DND-41 (cell line): Measurements from ENCODE around the gene ARHGAP26.

Experiments used
- ATAC-seq: fragments of 200-7000 bp; cut with Tn5 transposase; 3 replicates; pipeline ENCODE4 v1.9.1; 2021; ENCODE audit warnings: low read depth; ENCODE audit not compliant: insufficient read depth
- DNase-seq: peaks from one replicate; pipeline ENCODE4 v3.0.0-alpha.2; 2020
- H2AFZ ChIP-seq: 2 replicates; pipeline ENCODE4 v1.6.0; 2012; ENCODE audit warnings: low read depth, low read length
- H3K27ac ChIP-seq: 2 replicates; pipeline ENCODE4 v1.5.1; 2012; ENCODE audit warnings: low read length, inconsistent platforms
- H3K27me3 ChIP-seq: fragments of 200-600 bp; sonication (generic); 2 replicates; pipeline ENCODE4 v1.6.0; 2012; ENCODE audit warnings: low read length, mild to moderate bottlenecking, inconsistent platforms; ENCODE audit not compliant: insufficient read depth, poor library complexity
- H3K36me3 ChIP-seq: 2 replicates; pipeline ENCODE4 v1.5.1; 2012; ENCODE audit warnings: low read length, inconsistent platforms; ENCODE audit not compliant: insufficient read depth
- H3K4me1 ChIP-seq: 2 replicates; pipeline ENCODE4 v1.5.1; 2012; ENCODE audit warnings: mild to moderate bottlenecking, low read length; ENCODE audit not compliant: insufficient read depth
- H3K4me2 ChIP-seq: 2 replicates; pipeline ENCODE4 v1.6.0; 2012; ENCODE audit warnings: mild to moderate bottlenecking, moderate library complexity, low read length, inconsistent platforms; ENCODE audit not compliant: insufficient read depth
- H3K4me3 ChIP-seq, 2 experiments: fragments of 200-600 bp in 1 of 2; shearing (Covaris generic) in 1 of 2; 2 replicates each; pipeline ENCODE4 v1.5.1; 2012 to 2016; ENCODE audit warnings: inconsistent platforms in 2 of 2, low read length in 2 of 2, mild to moderate bottlenecking in 2 of 2, low read depth in 1 of 2, moderate library complexity in 1 of 2
- H3K79me2 ChIP-seq: 2 replicates; pipeline ENCODE4 v1.6.0; 2012; ENCODE audit warnings: low read length, inconsistent platforms; ENCODE audit not compliant: insufficient read depth
- H3K9ac ChIP-seq: 2 replicates; pipeline ENCODE4 v1.6.0; 2012; ENCODE audit warnings: low read depth, mild to moderate bottlenecking, inconsistent platforms, low read length, moderate library complexity
- H3K9me3 ChIP-seq: 2 replicates; pipeline ENCODE4 v1.5.1; 2012; ENCODE audit warnings: low read length, moderate library complexity, mild to moderate bottlenecking, inconsistent platforms; ENCODE audit not compliant: insufficient read depth, severe bottlenecking
- H4K20me1 ChIP-seq: 2 replicates; pipeline ENCODE4 v1.6.0; 2012; ENCODE audit warnings: low read length; ENCODE audit not compliant: insufficient read depth
- EZH2 ChIP-seq: IDR thresholded peaks from 3 replicates; pipeline ENCODE4 v1.6.1; 2012; ENCODE audit warnings: borderline replicate concordance, low read depth, mild to moderate bottlenecking, moderate library complexity, low read length, inconsistent platforms; ENCODE audit not compliant: severe bottlenecking
- TF ChIP-seq, protein P1 (sequence below): IDR thresholded peaks from 2 replicates; pipeline ENCODE4 v1.5.1; 2012; ENCODE audit warnings: borderline replicate concordance, low read length, moderate library complexity, mild to moderate bottlenecking; ENCODE audit not compliant: poor library complexity, severe bottlenecking; ENCODE audit errors: extremely low read depth

The ARHGAP26 gene

DNA sequence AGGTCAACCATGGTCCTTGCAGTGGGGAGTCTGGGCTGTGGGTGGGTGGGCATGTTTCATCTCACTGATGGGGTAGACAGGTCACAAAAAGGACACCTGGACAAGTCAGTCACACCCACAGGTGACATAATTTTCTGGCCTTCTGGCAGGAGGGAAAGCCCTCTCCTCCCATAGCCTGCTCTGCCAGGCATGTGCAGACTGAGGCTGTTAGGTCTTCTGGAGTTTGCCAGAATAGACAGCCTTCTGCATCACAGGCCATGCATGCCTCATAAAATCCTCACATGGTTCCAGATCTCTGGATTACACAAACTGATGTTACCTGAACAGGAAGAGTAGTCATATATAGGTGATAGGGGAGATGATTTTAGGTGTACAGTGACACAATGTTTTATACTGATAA, 49.1 kb downstream of the ARHGAP26 start:
- DNase-seq (no peak), ATAC-seq (no peak)
- H3K79me2 ChIP-seq, result peaks cover 7% of the 10 kb centered on the region; the same call in 1 of the 2 replicates
- no peak overlapping the region for H3K4me3 ChIP-seq
- peaks cover 12% of the 10 kb centered on the region for H4K20me1 ChIP-seq
- TF ChIP-seq, protein P1, sequence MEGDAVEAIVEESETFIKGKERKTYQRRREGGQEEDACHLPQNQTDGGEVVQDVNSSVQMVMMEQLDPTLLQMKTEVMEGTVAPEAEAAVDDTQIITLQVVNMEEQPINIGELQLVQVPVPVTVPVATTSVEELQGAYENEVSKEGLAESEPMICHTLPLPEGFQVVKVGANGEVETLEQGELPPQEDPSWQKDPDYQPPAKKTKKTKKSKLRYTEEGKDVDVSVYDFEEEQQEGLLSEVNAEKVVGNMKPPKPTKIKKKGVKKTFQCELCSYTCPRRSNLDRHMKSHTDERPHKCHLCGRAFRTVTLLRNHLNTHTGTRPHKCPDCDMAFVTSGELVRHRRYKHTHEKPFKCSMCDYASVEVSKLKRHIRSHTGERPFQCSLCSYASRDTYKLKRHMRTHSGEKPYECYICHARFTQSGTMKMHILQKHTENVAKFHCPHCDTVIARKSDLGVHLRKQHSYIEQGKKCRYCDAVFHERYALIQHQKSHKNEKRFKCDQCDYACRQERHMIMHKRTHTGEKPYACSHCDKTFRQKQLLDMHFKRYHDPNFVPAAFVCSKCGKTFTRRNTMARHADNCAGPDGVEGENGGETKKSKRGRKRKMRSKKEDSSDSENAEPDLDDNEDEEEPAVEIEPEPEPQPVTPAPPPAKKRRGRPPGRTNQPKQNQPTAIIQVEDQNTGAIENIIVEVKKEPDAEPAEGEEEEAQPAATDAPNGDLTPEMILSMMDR, result no peak
- TF ChIP-seq EZH2, result no peak
- no peak overlapping the region for H3K27ac ChIP-seq
- no peaks in the 10 kb centered on the region for H3K27me3 ChIP-seq
- H3K9me3 ChIP-seq, result no peaks in the 10 kb centered on the region
- H3K4me2 ChIP-seq, result no peak overlapping the region
- no peak overlapping the region for H3K9ac ChIP-seq
- no peak overlapping the region for H2AFZ ChIP-seq
- H3K4me1 ChIP-seq, result no peaks in the 10 kb centered on the region
- H3K36me3 ChIP-seq, result no peaks in the 10 kb centered on the region

DNA sequence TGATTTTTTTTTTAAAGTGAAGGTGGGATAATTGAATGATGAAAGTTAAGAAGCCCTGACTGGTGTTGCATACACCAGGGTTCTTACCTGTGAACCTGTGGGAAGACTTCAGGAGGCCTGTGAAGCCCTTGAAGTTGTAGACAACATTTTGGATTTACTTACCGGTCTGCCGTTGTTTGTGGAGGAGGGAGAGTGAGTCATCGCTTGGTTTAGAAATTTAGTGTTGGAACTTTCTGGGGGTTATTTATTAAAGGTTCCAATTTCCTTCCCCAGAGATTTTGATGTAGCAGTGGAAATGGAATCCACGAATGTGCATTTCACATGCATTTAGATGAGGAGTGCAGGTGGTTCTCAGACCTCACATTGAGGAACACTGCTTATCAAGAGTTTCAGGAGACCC, 49.6 kb downstream of the ARHGAP26 start:
- ATAC-seq (no peak), DNase-seq (no peak)
- Histone ChIP-seq H3K9ac (no peak overlapping the region), H3K36me3 (no peaks in the 10 kb centered on the region), H3K4me2 (no peak overlapping the region), H3K4me3 (no peak overlapping the region), H2AFZ (no peak overlapping the region), H3K27me3 (no peaks in the 10 kb centered on the region), H3K27ac (no peak overlapping the region), H3K4me1 (no peaks in the 10 kb centered on the region), H4K20me1 (peaks cover 17% of the 10 kb centered on the region), H3K79me2 (peaks cover 9% of the 10 kb centered on the region; the same call in 1 of the 2 replicates), H3K9me3 (no peaks in the 10 kb centered on the region)
- no peak for TF ChIP-seq EZH2
- TF ChIP-seq, protein P1, result no peak

DNA sequence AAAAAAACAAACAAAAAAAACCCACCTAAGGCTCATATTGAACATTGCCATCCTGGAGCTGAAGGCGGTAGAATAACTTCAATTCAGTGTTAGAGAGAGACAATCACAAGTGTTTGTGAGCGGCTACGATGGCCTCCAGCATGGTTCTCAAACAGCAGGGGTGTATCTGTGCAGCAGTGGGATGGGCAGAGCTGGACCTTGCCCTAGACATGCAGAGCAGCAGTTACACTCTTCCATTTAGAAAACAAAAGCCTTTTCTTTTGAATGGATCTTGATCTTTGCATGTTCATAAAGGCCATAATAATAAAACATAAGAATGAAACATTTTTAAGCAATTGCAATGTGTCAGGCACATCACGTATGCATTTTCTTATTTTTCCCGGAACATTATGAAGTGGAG, 50.3 kb downstream of the ARHGAP26 start:
- no peak overlapping the region for H3K9ac ChIP-seq
- DNase-seq (no peak), ATAC-seq (no peak)
- no peaks in the 10 kb centered on the region for H3K27me3 ChIP-seq
- H3K4me2 ChIP-seq, result no peak overlapping the region
- no peak overlapping the region for H2AFZ ChIP-seq
- peaks cover 22% of the 10 kb centered on the region for H4K20me1 ChIP-seq
- H3K9me3 ChIP-seq, result no peaks in the 10 kb centered on the region
- TF ChIP-seq, protein P1, result no peak
- TF ChIP-seq EZH2, result no peak
- no peak overlapping the region for H3K4me3 ChIP-seq
- no peaks in the 10 kb centered on the region for H3K4me1 ChIP-seq
- no peak overlapping the region for H3K27ac ChIP-seq
- no peaks in the 10 kb centered on the region for H3K36me3 ChIP-seq
- H3K79me2 ChIP-seq, result peaks cover 9% of the 10 kb centered on the region; the same call in 1 of the 2 replicates
